ENCODE data around the gene NUP153. TPM values are rescaled to one million over a fixed set of nuclear protein-coding genes. Genes with fewer than 3 reads are reported as not detected.

Gene NUP153
- total RNA-seq, 1 donor from 2014 or later: 93.5 TPM

- intact Hi-C loops (cut with micrococcal nuclease): loop anchor here (1.0 to 2.0 kb wide), 4 partner anchors 53 to 559 kb away; partner anchors contain the start of genes DEK, FAM8A1, KDM1B and TPMT
- H3K36me3 Mint-ChIP-seq (ENCODE audit: low read depth): peaks cover 51% of the 10 kb centered on the region
- peaks cover 27% of the 10 kb centered on the region for H3K4me1 Mint-ChIP-seq (ENCODE audit: low read depth)
- peak overlapping the region; percentile 94 for H3K4me3 Mint-ChIP-seq (ENCODE audit: low read depth)
- H3K27ac Mint-ChIP-seq: peak overlapping the region; percentile 98
- no peaks in the 10 kb centered on the region for H3K27me3 Mint-ChIP-seq (ENCODE audit: low read depth)
- peak; percentile 85 for DNase-seq (ENCODE audit: low spot score)
- H3K9me3 Mint-ChIP-seq: no peaks in the 10 kb centered on the region
Observed at GRCh38 chr6:17705778-17706579, 746 bp downstream of the NUP153 start.

- H3K36me3 Mint-ChIP-seq (ENCODE audit: low read depth): peaks cover 47% of the 10 kb centered on the region
- H3K4me3 Mint-ChIP-seq (ENCODE audit: low read depth): peak overlapping the region; percentile 94
- H3K9me3 Mint-ChIP-seq: no peaks in the 10 kb centered on the region
- peak overlapping the region; percentile 98 for H3K27ac Mint-ChIP-seq
- H3K4me1 Mint-ChIP-seq (ENCODE audit: low read depth): peaks cover 30% of the 10 kb centered on the region
- no peak for DNase-seq (ENCODE audit: low spot score)
- H3K27me3 Mint-ChIP-seq (ENCODE audit: low read depth): no peaks in the 10 kb centered on the region
- intact Hi-C loops (cut with micrococcal nuclease): no loop called here
Observed at GRCh38 chr6:17705428-17705777, 1.3 kb downstream of the NUP153 start.

- DNase-seq (ENCODE audit: low spot score): no peak
Observed at GRCh38 chr6:17703256-17703694, 3.5 kb downstream of the NUP153 start.

GRCh38 chr6:17700421-17701416 lies 6.0 kb downstream of the NUP153 start:
- H3K4me3 Mint-ChIP-seq (ENCODE audit: low read depth): no peak overlapping the region

More at GRCh38 chr6:17703256-17703694, 3.5 kb downstream of the NUP153 start:
- H3K4me3 Mint-ChIP-seq (ENCODE audit: low read depth): peak overlapping the region; percentile 60
- intact Hi-C loops (cut with micrococcal nuclease): loop anchor here (5.0 kb wide), 1 partner anchor 99 kb away; no protein-coding TSS in a partner anchor
- no peaks in the 10 kb centered on the region for H3K27me3 Mint-ChIP-seq (ENCODE audit: low read depth)
- H3K27ac Mint-ChIP-seq: peak overlapping the region; percentile 75
- peaks cover 32% of the 10 kb centered on the region for H3K36me3 Mint-ChIP-seq (ENCODE audit: low read depth)
- no peaks in the 10 kb centered on the region for H3K9me3 Mint-ChIP-seq
- H3K4me1 Mint-ChIP-seq (ENCODE audit: low read depth): peaks cover 31% of the 10 kb centered on the region

GRCh38 chr6:17691925-17692538 lies 14.7 kb downstream of the NUP153 start:
- H3K4me3 Mint-ChIP-seq (ENCODE audit: low read depth): no peak overlapping the region
- H3K36me3 Mint-ChIP-seq (ENCODE audit: low read depth): peaks cover 38% of the 10 kb centered on the region
- peaks cover 26% of the 10 kb centered on the region for H3K4me1 Mint-ChIP-seq (ENCODE audit: low read depth)
- DNase-seq (ENCODE audit: low spot score): no peak
- intact Hi-C loops (cut with micrococcal nuclease): no loop called here
- H3K27me3 Mint-ChIP-seq (ENCODE audit: low read depth): no peaks in the 10 kb centered on the region
- no peaks in the 10 kb centered on the region for H3K9me3 Mint-ChIP-seq
- H3K27ac Mint-ChIP-seq: peak overlapping the region; percentile 62

More at GRCh38 chr6:17700421-17701416, 6.0 kb downstream of the NUP153 start:
- Mint-ChIP-seq H3K9me3 (no peaks in the 10 kb centered on the region), H3K27me3 (ENCODE audit: low read depth) (no peaks in the 10 kb centered on the region), H3K27ac (peak overlapping the region; percentile 28), H3K36me3 (ENCODE audit: low read depth) (peaks cover 29% of the 10 kb centered on the region), H3K4me1 (ENCODE audit: low read depth) (peaks cover 30% of the 10 kb centered on the region)
- intact Hi-C loops (cut with micrococcal nuclease): loop anchor here (5.0 kb wide), 1 partner anchor 102 kb away; no protein-coding TSS in a partner anchor
- no peak for DNase-seq (ENCODE audit: low spot score)

GRCh38 chr6:17688481-17688880 lies 18.2 kb downstream of the NUP153 start:
- Mint-ChIP-seq H3K27me3 (ENCODE audit: low read depth) (no peaks in the 10 kb centered on the region), H3K27ac (no peak overlapping the region), H3K4me3 (ENCODE audit: low read depth) (no peak overlapping the region), H3K36me3 (ENCODE audit: low read depth) (peaks cover 48% of the 10 kb centered on the region), H3K9me3 (no peaks in the 10 kb centered on the region), H3K4me1 (ENCODE audit: low read depth) (peaks cover 24% of the 10 kb centered on the region)
- intact Hi-C loops (cut with micrococcal nuclease): no loop called here
- no peak for DNase-seq (ENCODE audit: low spot score)

- intact Hi-C loops (cut with micrococcal nuclease): no loop called here
- Mint-ChIP-seq H3K9me3 (no peaks in the 10 kb centered on the region), H3K27ac (peak overlapping the region; percentile 64), H3K36me3 (ENCODE audit: low read depth) (peaks cover 53% of the 10 kb centered on the region), H3K27me3 (ENCODE audit: low read depth) (no peaks in the 10 kb centered on the region), H3K4me1 (ENCODE audit: low read depth) (peaks cover 24% of the 10 kb centered on the region), H3K4me3 (ENCODE audit: low read depth) (no peak overlapping the region)
- DNase-seq (ENCODE audit: low spot score): no peak
Observed at GRCh38 chr6:17687136-17687535, 19.6 kb downstream of the NUP153 start.

GRCh38 chr6:17684134-17684533 lies 22.6 kb downstream of the NUP153 start:
- intact Hi-C loops (cut with micrococcal nuclease): no loop called here

GRCh38 chr6:17683428-17683827 lies 23.3 kb downstream of the NUP153 start:
- no peak for DNase-seq (ENCODE audit: low spot score)
- peaks cover 38% of the 10 kb centered on the region for H3K4me1 Mint-ChIP-seq (ENCODE audit: low read depth)
- H3K36me3 Mint-ChIP-seq (ENCODE audit: low read depth): peaks cover 76% of the 10 kb centered on the region
- H3K27ac Mint-ChIP-seq: no peak overlapping the region
- no peaks in the 10 kb centered on the region for H3K9me3 Mint-ChIP-seq
- H3K27me3 Mint-ChIP-seq (ENCODE audit: low read depth): no peaks in the 10 kb centered on the region
- no peak overlapping the region for H3K4me3 Mint-ChIP-seq (ENCODE audit: low read depth)
- intact Hi-C loops (cut with micrococcal nuclease): no loop called here

More at GRCh38 chr6:17684134-17684533, 22.6 kb downstream of the NUP153 start:
- Mint-ChIP-seq H3K4me3 (ENCODE audit: low read depth) (no peak overlapping the region), H3K27me3 (ENCODE audit: low read depth) (no peaks in the 10 kb centered on the region), H3K4me1 (ENCODE audit: low read depth) (peaks cover 33% of the 10 kb centered on the region), H3K27ac (no peak overlapping the region), H3K36me3 (ENCODE audit: low read depth) (peaks cover 75% of the 10 kb centered on the region), H3K9me3 (no peaks in the 10 kb centered on the region)
- no peak for DNase-seq (ENCODE audit: low spot score)

GRCh38 chr6:17679726-17680125 lies 27.0 kb downstream of the NUP153 start:
- no peak for DNase-seq (ENCODE audit: low spot score)
- no peak overlapping the region for H3K27ac Mint-ChIP-seq
- H3K4me1 Mint-ChIP-seq (ENCODE audit: low read depth): peaks cover 46% of the 10 kb centered on the region
- no peak overlapping the region for H3K4me3 Mint-ChIP-seq (ENCODE audit: low read depth)
- intact Hi-C loops (cut with micrococcal nuclease): no loop called here
- no peaks in the 10 kb centered on the region for H3K9me3 Mint-ChIP-seq
- no peaks in the 10 kb centered on the region for H3K27me3 Mint-ChIP-seq (ENCODE audit: low read depth)
- H3K36me3 Mint-ChIP-seq (ENCODE audit: low read depth): peaks cover 68% of the 10 kb centered on the region

GRCh38 chr6:17677602-17678001 lies 29.1 kb downstream of the NUP153 start:
- Mint-ChIP-seq H3K27me3 (ENCODE audit: low read depth) (no peaks in the 10 kb centered on the region), H3K4me1 (ENCODE audit: low read depth) (peaks cover 50% of the 10 kb centered on the region), H3K9me3 (no peaks in the 10 kb centered on the region), H3K36me3 (ENCODE audit: low read depth) (peaks cover 65% of the 10 kb centered on the region), H3K4me3 (ENCODE audit: low read depth) (no peak overlapping the region), H3K27ac (no peak overlapping the region)
- intact Hi-C loops (cut with micrococcal nuclease): no loop called here
- no peak for DNase-seq (ENCODE audit: low spot score)

- H3K4me1 Mint-ChIP-seq (ENCODE audit: low read depth): peaks cover 35% of the 10 kb centered on the region
- H3K9me3 Mint-ChIP-seq: no peaks in the 10 kb centered on the region
- intact Hi-C loops (cut with micrococcal nuclease): loop anchor here (1.0 to 2.0 kb wide), 2 partner anchors 29 to 41 kb away; no protein-coding TSS in a partner anchor
- H3K27me3 Mint-ChIP-seq (ENCODE audit: low read depth): no peaks in the 10 kb centered on the region
- peak overlapping the region; percentile 74 for H3K27ac Mint-ChIP-seq
- no peak overlapping the region for H3K4me3 Mint-ChIP-seq (ENCODE audit: low read depth)
- DNase-seq (ENCODE audit: low spot score): no peak
- peaks cover 68% of the 10 kb centered on the region for H3K36me3 Mint-ChIP-seq (ENCODE audit: low read depth)
Observed at GRCh38 chr6:17673543-17674254, 33.0 kb downstream of the NUP153 start.
